Measurements from ENCODE around the gene FAM124B.

GRCh38 chr2:224366267-224366844 is 35.6 kb downstream of the FAM124B start:
- no peak for TF ChIP-seq CTCF (conservative IDR thresholded peaks at IDR 0.05; ENCODE audit: low read length)
- TF ChIP-seq EZH2phosphoT487 (IDR thresholded peaks at IDR 0.05; ENCODE audit: borderline replicate concordance) = no peak
